ENCODE measurements around the gene SH3GLB1. TPM values are rescaled to one million over a fixed set of nuclear protein-coding genes. Genes with fewer than 3 reads are reported as not detected.

The SH3GLB1 gene
- total RNA-seq, 1 experiment from 2014 or later, result 25.0 TPM

DNA sequence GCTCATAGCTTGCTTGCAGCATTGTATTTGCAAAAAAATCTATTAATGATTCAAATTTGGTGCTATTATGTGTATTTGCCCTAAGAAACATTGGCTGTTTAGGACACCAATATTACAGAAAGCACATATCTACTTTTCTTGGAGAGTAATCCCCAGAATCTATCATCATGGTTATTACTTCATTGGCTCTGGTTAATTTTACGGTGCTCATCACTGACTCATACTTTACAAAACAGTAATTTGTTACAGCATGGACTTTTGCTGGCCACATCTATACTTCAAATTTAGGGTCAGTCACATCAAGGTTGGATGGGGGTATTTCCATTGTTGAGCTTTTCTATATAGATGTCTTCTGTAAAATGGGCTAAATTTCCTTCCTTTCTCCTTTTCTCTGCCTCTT is 45.7 kb downstream of the SH3GLB1 start:
- Histone ChIP-seq H3K79me2 (ENCODE audit: low read length) (no peaks in the 10 kb centered on the region), H3K27me3 (ENCODE audit: low read length) (no peaks in the 10 kb centered on the region), H3K9me3 (ENCODE audit: low read length) (no peaks in the 10 kb centered on the region), H3K27ac (ENCODE audit: low read length) (no peak overlapping the region), H3K9me2 (replicated peaks; ENCODE audit: low read length) (no peaks in the 10 kb centered on the region), H3K36me3 (ENCODE audit: low read depth, low read length) (0 out of 2 replicates have a peak, but pooled peaks cover 3% of the 10 kb centered on the region), H3F3A (ENCODE audit: low read length, unreplicated experiment) (no peaks in the 10 kb centered on the region), H3K4me2 (ENCODE audit: low read length) (no peak overlapping the region), H3K4me1 (ENCODE audit: insufficient read depth, low read length) (peaks cover 19% of the 10 kb centered on the region), H2AFZ (ENCODE audit: low read length) (no peak overlapping the region), H4K20me1 (ENCODE audit: low read length) (no peaks in the 10 kb centered on the region), H3K9ac (ENCODE audit: low read length) (no peak overlapping the region), H3K4me3 (ENCODE audit: low read length) (no peak overlapping the region)
- TF ChIP-seq, protein P1, sequence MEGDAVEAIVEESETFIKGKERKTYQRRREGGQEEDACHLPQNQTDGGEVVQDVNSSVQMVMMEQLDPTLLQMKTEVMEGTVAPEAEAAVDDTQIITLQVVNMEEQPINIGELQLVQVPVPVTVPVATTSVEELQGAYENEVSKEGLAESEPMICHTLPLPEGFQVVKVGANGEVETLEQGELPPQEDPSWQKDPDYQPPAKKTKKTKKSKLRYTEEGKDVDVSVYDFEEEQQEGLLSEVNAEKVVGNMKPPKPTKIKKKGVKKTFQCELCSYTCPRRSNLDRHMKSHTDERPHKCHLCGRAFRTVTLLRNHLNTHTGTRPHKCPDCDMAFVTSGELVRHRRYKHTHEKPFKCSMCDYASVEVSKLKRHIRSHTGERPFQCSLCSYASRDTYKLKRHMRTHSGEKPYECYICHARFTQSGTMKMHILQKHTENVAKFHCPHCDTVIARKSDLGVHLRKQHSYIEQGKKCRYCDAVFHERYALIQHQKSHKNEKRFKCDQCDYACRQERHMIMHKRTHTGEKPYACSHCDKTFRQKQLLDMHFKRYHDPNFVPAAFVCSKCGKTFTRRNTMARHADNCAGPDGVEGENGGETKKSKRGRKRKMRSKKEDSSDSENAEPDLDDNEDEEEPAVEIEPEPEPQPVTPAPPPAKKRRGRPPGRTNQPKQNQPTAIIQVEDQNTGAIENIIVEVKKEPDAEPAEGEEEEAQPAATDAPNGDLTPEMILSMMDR (conservative IDR thresholded peaks at IDR 0.05; ENCODE audit: low read depth, low read length), result no peak
- CTCF ChIA-PET, result interaction anchor here (0.6 kb wide), 1 partner anchor 46 kb away, joined by 3 read pairs; no protein-coding TSS in a partner anchor
- POLR2A ChIA-PET (ENCODE audit: unreplicated experiment), result no interaction called here
- no peak for ATAC-seq
- no TSS peak for BruUV-seq (replicated peaks)
- no peak for DNase-seq
- intact Hi-C loops (cut with micrococcal nuclease), result no loop called here

DNA sequence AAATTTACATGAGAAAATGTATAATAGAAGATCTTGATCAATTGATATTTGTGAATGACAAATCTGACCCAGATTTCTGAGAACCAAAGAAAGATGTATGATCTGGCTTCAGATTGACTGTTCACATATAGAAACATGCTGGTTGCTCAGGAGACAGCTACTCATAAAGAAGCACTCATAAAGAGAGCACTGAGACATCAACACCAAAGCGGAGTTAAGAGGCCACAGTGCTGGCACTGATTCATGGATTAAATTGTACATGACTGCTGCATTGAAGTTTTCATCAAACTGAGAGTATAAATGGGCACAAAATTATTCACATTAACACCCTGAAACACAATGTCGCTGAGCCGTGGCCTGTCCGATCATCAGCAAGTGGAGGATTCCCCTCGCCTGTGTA is 46.2 kb downstream of the SH3GLB1 start:
- Histone ChIP-seq H3K9ac (ENCODE audit: low read length) (no peak overlapping the region), H3K27ac (ENCODE audit: low read length) (no peak overlapping the region), H3K4me3 (ENCODE audit: low read length) (no peak overlapping the region), H3K9me2 (replicated peaks; ENCODE audit: low read length) (no peaks in the 10 kb centered on the region), H4K20me1 (ENCODE audit: low read length) (no peaks in the 10 kb centered on the region), H3K4me1 (ENCODE audit: insufficient read depth, low read length) (peaks cover 19% of the 10 kb centered on the region), H2AFZ (ENCODE audit: low read length) (no peak overlapping the region), H3K36me3 (ENCODE audit: low read depth, low read length) (0 out of 2 replicates have a peak, but pooled peaks cover 3% of the 10 kb centered on the region), H3K9me3 (ENCODE audit: low read length) (no peaks in the 10 kb centered on the region), H3K27me3 (ENCODE audit: low read length) (no peaks in the 10 kb centered on the region), H3K4me2 (ENCODE audit: low read length) (no peak overlapping the region), H3K79me2 (ENCODE audit: low read length) (no peaks in the 10 kb centered on the region), H3F3A (ENCODE audit: low read length, unreplicated experiment) (no peaks in the 10 kb centered on the region)
- intact Hi-C loops (cut with micrococcal nuclease), result no loop called here
- ChIA-PET POLR2A (ENCODE audit: unreplicated experiment) (no interaction called here), CTCF (no interaction called here)
- TF ChIP-seq EZH2phosphoT487 (IDR thresholded peaks at IDR 0.05; ENCODE audit: borderline replicate concordance, low read length), result no peak
- TF ChIP-seq, protein P1 (conservative IDR thresholded peaks at IDR 0.05; ENCODE audit: low read depth, low read length), result no peak
- no peak for TF ChIP-seq EZH2 (IDR thresholded peaks at IDR 0.05; ENCODE audit: low read length, unreplicated experiment)
- DNase-seq (no peak), ATAC-seq (no peak)
- BruUV-seq (replicated peaks), result no TSS peak

DNA sequence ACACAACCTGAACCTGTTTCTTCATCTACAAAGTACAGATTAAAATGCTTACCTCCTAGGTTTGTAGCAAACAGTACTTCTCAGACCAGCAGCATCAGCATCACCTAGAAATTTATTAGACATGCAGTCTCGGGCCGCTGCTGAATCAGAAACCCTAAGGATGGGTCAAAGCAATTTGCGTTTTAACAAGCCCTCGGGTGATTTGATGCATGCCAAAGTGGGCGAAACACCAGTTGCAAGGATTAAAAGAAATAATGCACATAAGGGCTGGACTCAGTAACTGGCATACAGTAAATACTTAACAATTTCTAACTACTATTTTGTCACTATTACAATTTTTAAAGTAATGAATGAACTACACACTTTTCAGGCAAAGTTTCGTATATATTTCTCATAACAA is 47.5 kb downstream of the SH3GLB1 start:
- H3F3A ChIP-seq (ENCODE audit: low read length, unreplicated experiment), result no peaks in the 10 kb centered on the region
- intact Hi-C loops (cut with micrococcal nuclease), result no loop called here
- no peak for ATAC-seq
- H3K4me3 ChIP-seq (ENCODE audit: low read length), result no peak overlapping the region
- no peaks in the 10 kb centered on the region for H3K36me3 ChIP-seq (ENCODE audit: low read depth, low read length)
- no peak overlapping the region for H3K9ac ChIP-seq (ENCODE audit: low read length)
- H3K27ac ChIP-seq (ENCODE audit: low read length), result no peak overlapping the region
- CTCF ChIA-PET, result interaction anchor here (0.7 kb wide), 1 partner anchor 242 kb away, joined by 4 read pairs; no protein-coding TSS in a partner anchor
- no peak for DNase-seq
- no peaks in the 10 kb centered on the region for H4K20me1 ChIP-seq (ENCODE audit: low read length)
- H3K4me1 ChIP-seq (ENCODE audit: insufficient read depth, low read length), result peaks cover 19% of the 10 kb centered on the region
- no peak for TF ChIP-seq EZH2 (IDR thresholded peaks at IDR 0.05; ENCODE audit: low read length, unreplicated experiment)
- TF ChIP-seq, protein P1 (conservative IDR thresholded peaks at IDR 0.05; ENCODE audit: low read depth, low read length), result no peak
- no peak for TF ChIP-seq EZH2phosphoT487 (IDR thresholded peaks at IDR 0.05; ENCODE audit: borderline replicate concordance, low read length)
- no peak overlapping the region for H2AFZ ChIP-seq (ENCODE audit: low read length)
- H3K79me2 ChIP-seq (ENCODE audit: low read length), result no peaks in the 10 kb centered on the region
- no peak overlapping the region for H3K4me2 ChIP-seq (ENCODE audit: low read length)
- POLR2A ChIA-PET (ENCODE audit: unreplicated experiment), result no interaction called here
- BruUV-seq (replicated peaks), result no TSS peak
- H3K27me3 ChIP-seq (ENCODE audit: low read length), result no peaks in the 10 kb centered on the region
- H3K9me3 ChIP-seq (ENCODE audit: low read length), result no peaks in the 10 kb centered on the region
- no peaks in the 10 kb centered on the region for H3K9me2 ChIP-seq (replicated peaks; ENCODE audit: low read length)
